ENCODE results near the gene HIVEP3.
A peak's percentile ranks its signal among the peaks of the same experiment; 100 is the strongest.

The HIVEP3 gene

GRCh38 chr1:41726292-41726691 is 192.4 kb downstream of the HIVEP3 start:
- Histone ChIP-seq H3K9me3 (ENCODE audit: low read depth, low read length) (no peaks in the 10 kb centered on the region), H3K4me3 (no peak overlapping the region), H3K27ac (no peak overlapping the region), H3K9ac (ENCODE audit: insufficient read length) (no peak overlapping the region), H3K36me3 (ENCODE audit: insufficient read depth, low read length) (no peaks in the 10 kb centered on the region)
- TF ChIP-seq FOXP2 (optimal IDR thresholded peaks at IDR 0.05; ENCODE audit: control extremely low read depth, extremely low read length, insufficient read depth) (no peak), EZH2 (IDR thresholded peaks at IDR 0.05) (no peak), POLR2AphosphoS5 (IDR thresholded peaks at IDR 0.05; ENCODE audit: borderline replicate concordance, low read depth, low read length) (no peak)
- DNase-seq (ENCODE audit: low read depth, low spot score) = no peak

- H3K36me3 ChIP-seq (ENCODE audit: insufficient read depth, low read length) = no peaks in the 10 kb centered on the region
- no peak overlapping the region for H3K27ac ChIP-seq
- H3K9ac ChIP-seq (ENCODE audit: insufficient read length) = no peak overlapping the region
- TF ChIP-seq FOXP2 (optimal IDR thresholded peaks at IDR 0.05; ENCODE audit: control extremely low read depth, extremely low read length, insufficient read depth) (no peak), POLR2AphosphoS5 (IDR thresholded peaks at IDR 0.05; ENCODE audit: borderline replicate concordance, low read depth, low read length) (no peak), EZH2 (IDR thresholded peaks at IDR 0.05) (no peak)
- no peak for DNase-seq (ENCODE audit: low read depth, low spot score)
- no peak overlapping the region for H3K4me3 ChIP-seq
- no peaks in the 10 kb centered on the region for H3K9me3 ChIP-seq (ENCODE audit: low read depth, low read length)
Observed at GRCh38 chr1:41724926-41725325, 193.8 kb downstream of the HIVEP3 start.

GRCh38 chr1:41724248-41724647 is 194.5 kb downstream of the HIVEP3 start:
- H3K4me3 ChIP-seq = peak overlapping the region; percentile 26; the same call in 1 of the 2 replicates
- H3K36me3 ChIP-seq (ENCODE audit: insufficient read depth, low read length) = no peaks in the 10 kb centered on the region
- peak; percentile 14 for DNase-seq (ENCODE audit: low read depth, low spot score)
- H3K27ac ChIP-seq = peak overlapping the region; percentile 81; the same call in 1 of the 2 replicates
- no peak overlapping the region for H3K9ac ChIP-seq (ENCODE audit: insufficient read length)
- no peaks in the 10 kb centered on the region for H3K9me3 ChIP-seq (ENCODE audit: low read depth, low read length)
- TF ChIP-seq POLR2AphosphoS5 (IDR thresholded peaks at IDR 0.05; ENCODE audit: borderline replicate concordance, low read depth, low read length) (no peak), EZH2 (IDR thresholded peaks at IDR 0.05) (no peak), FOXP2 (optimal IDR thresholded peaks at IDR 0.05; ENCODE audit: control extremely low read depth, extremely low read length, insufficient read depth) (no peak)

- TF ChIP-seq POLR2AphosphoS5 (IDR thresholded peaks at IDR 0.05; ENCODE audit: borderline replicate concordance, low read depth, low read length) (no peak), FOXP2 (optimal IDR thresholded peaks at IDR 0.05; ENCODE audit: control extremely low read depth, extremely low read length, insufficient read depth) (no peak), EZH2 (IDR thresholded peaks at IDR 0.05) (no peak)
- H3K9ac ChIP-seq (ENCODE audit: insufficient read length) = no peak overlapping the region
- peak overlapping the region; percentile 81 for H3K27ac ChIP-seq
- peak; percentile 26 for DNase-seq (ENCODE audit: low read depth, low spot score)
- no peaks in the 10 kb centered on the region for H3K9me3 ChIP-seq (ENCODE audit: low read depth, low read length)
- H3K36me3 ChIP-seq (ENCODE audit: insufficient read depth, low read length) = no peaks in the 10 kb centered on the region
- H3K4me3 ChIP-seq = peak overlapping the region; percentile 26; the same call in 1 of the 2 replicates
Observed at GRCh38 chr1:41723786-41724185, 194.9 kb downstream of the HIVEP3 start.

- Histone ChIP-seq H3K36me3 (ENCODE audit: insufficient read depth, low read length) (no peaks in the 10 kb centered on the region), H3K9ac (ENCODE audit: insufficient read length) (no peak overlapping the region), H3K27ac (0 out of 2 replicates have a peak overlapping the region, but pooled peaks have one; percentile 38), H3K4me3 (no peak overlapping the region), H3K9me3 (ENCODE audit: low read depth, low read length) (no peaks in the 10 kb centered on the region)
- peak; percentile 22 for DNase-seq (ENCODE audit: low read depth, low spot score)
- no peak for TF ChIP-seq FOXP2 (optimal IDR thresholded peaks at IDR 0.05; ENCODE audit: control extremely low read depth, extremely low read length, insufficient read depth)
- no peak for TF ChIP-seq POLR2AphosphoS5 (IDR thresholded peaks at IDR 0.05; ENCODE audit: borderline replicate concordance, low read depth, low read length)
- no peak for TF ChIP-seq EZH2 (IDR thresholded peaks at IDR 0.05)
Observed at GRCh38 chr1:41722184-41722583, 196.5 kb downstream of the HIVEP3 start.

- Histone ChIP-seq H3K9ac (ENCODE audit: insufficient read length) (no peak overlapping the region), H3K4me3 (no peak overlapping the region), H3K9me3 (ENCODE audit: low read depth, low read length) (no peaks in the 10 kb centered on the region), H3K27ac (no peak overlapping the region), H3K36me3 (ENCODE audit: insufficient read depth, low read length) (no peaks in the 10 kb centered on the region)
- DNase-seq (ENCODE audit: low read depth, low spot score) = no peak
- no peak for TF ChIP-seq FOXP2 (optimal IDR thresholded peaks at IDR 0.05; ENCODE audit: control extremely low read depth, extremely low read length, insufficient read depth)
- no peak for TF ChIP-seq POLR2AphosphoS5 (IDR thresholded peaks at IDR 0.05; ENCODE audit: borderline replicate concordance, low read depth, low read length)
- TF ChIP-seq EZH2 (IDR thresholded peaks at IDR 0.05) = no peak
Observed at GRCh38 chr1:41720861-41721410, 197.8 kb downstream of the HIVEP3 start.

- TF ChIP-seq EZH2 (IDR thresholded peaks at IDR 0.05) (no peak), FOXP2 (optimal IDR thresholded peaks at IDR 0.05; ENCODE audit: control extremely low read depth, extremely low read length, insufficient read depth) (no peak), POLR2AphosphoS5 (IDR thresholded peaks at IDR 0.05; ENCODE audit: borderline replicate concordance, low read depth, low read length) (no peak)
- no peak overlapping the region for H3K27ac ChIP-seq
- no peaks in the 10 kb centered on the region for H3K36me3 ChIP-seq (ENCODE audit: insufficient read depth, low read length)
- no peak overlapping the region for H3K9ac ChIP-seq (ENCODE audit: insufficient read length)
- no peak overlapping the region for H3K4me3 ChIP-seq
- DNase-seq (ENCODE audit: low read depth, low spot score) = no peak
- no peaks in the 10 kb centered on the region for H3K9me3 ChIP-seq (ENCODE audit: low read depth, low read length)
Observed at GRCh38 chr1:41719590-41719989, 199.1 kb downstream of the HIVEP3 start.

- TF ChIP-seq FOXP2 (optimal IDR thresholded peaks at IDR 0.05; ENCODE audit: control extremely low read depth, extremely low read length, insufficient read depth) = no peak
- no peak for TF ChIP-seq POLR2AphosphoS5 (IDR thresholded peaks at IDR 0.05; ENCODE audit: borderline replicate concordance, low read depth, low read length)
- TF ChIP-seq EZH2 (IDR thresholded peaks at IDR 0.05) = no peak
- Histone ChIP-seq H3K9me3 (ENCODE audit: low read depth, low read length) (no peaks in the 10 kb centered on the region), H3K27ac (no peak overlapping the region), H3K36me3 (ENCODE audit: insufficient read depth, low read length) (no peaks in the 10 kb centered on the region), H3K9ac (ENCODE audit: insufficient read length) (no peak overlapping the region), H3K4me3 (no peak overlapping the region)
- DNase-seq (ENCODE audit: low read depth, low spot score) = no peak
Observed at GRCh38 chr1:41719128-41719527, 199.6 kb downstream of the HIVEP3 start.

GRCh38 chr1:41718497-41718896 is 200.2 kb downstream of the HIVEP3 start:
- Histone ChIP-seq H3K9me3 (ENCODE audit: low read depth, low read length) (no peaks in the 10 kb centered on the region), H3K9ac (ENCODE audit: insufficient read length) (no peak overlapping the region), H3K4me3 (no peak overlapping the region), H3K27ac (no peak overlapping the region), H3K36me3 (ENCODE audit: insufficient read depth, low read length) (no peaks in the 10 kb centered on the region)
- DNase-seq (ENCODE audit: low read depth, low spot score) = no peak
- TF ChIP-seq POLR2AphosphoS5 (IDR thresholded peaks at IDR 0.05; ENCODE audit: borderline replicate concordance, low read depth, low read length) (no peak), FOXP2 (optimal IDR thresholded peaks at IDR 0.05; ENCODE audit: control extremely low read depth, extremely low read length, insufficient read depth) (no peak), EZH2 (IDR thresholded peaks at IDR 0.05) (no peak)
